ENCODE data around the gene PROX2.
A peak's percentile ranks its signal among the peaks of the same experiment; 100 is the strongest.

Gene PROX2

GRCh38 chr14:74882103-74882920, 6.4 kb upstream of the PROX2 start:
- peak overlapping the region; percentile 97 to 98 for H3K27ac ChIP-seq

DNA sequence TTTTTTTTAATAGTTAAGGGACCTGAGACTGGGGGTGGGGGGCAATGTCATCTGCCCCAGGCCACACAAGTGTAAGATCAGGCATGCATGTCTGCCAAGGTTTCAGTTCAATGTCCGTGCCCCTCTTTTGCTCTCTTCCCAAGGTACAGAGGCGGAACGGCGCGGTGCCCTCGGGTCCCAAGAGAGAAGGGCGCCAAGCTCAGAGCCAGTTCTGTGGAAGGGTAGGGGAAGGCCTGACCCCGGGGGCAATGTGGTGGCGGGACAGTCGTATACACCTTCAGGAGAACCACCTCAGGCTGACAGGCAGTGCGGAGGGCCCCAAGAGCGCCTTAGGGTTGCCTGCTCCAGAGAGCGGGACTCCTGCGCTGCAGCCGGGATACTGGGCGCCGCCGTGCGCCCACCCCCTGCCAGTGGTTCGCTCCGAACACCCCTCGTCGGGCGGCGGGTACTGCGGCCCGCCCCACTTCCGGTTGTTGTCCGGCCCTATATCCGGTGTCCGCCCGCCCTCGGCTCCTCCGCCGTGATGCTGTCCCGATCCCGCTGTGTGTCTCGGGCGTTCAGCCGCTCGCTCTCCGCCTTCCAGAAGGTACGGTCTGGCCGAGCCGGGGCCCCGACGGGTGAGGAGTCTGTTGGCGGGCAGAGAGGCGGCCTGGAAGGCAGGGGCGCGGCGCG, 5.6 kb upstream of the PROX2 start, which contains the start of gene DLST:
DLST (plus strand) TSS at position 486 of the 672 bp plus-strand sequence; CDS start at position 524, 38 bp downstream.
- H3K27ac ChIP-seq, result peak within 1 kb of the TSS; percentile 97 to 98
- TF ChIP-seq, protein P1, sequence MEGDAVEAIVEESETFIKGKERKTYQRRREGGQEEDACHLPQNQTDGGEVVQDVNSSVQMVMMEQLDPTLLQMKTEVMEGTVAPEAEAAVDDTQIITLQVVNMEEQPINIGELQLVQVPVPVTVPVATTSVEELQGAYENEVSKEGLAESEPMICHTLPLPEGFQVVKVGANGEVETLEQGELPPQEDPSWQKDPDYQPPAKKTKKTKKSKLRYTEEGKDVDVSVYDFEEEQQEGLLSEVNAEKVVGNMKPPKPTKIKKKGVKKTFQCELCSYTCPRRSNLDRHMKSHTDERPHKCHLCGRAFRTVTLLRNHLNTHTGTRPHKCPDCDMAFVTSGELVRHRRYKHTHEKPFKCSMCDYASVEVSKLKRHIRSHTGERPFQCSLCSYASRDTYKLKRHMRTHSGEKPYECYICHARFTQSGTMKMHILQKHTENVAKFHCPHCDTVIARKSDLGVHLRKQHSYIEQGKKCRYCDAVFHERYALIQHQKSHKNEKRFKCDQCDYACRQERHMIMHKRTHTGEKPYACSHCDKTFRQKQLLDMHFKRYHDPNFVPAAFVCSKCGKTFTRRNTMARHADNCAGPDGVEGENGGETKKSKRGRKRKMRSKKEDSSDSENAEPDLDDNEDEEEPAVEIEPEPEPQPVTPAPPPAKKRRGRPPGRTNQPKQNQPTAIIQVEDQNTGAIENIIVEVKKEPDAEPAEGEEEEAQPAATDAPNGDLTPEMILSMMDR (IDR thresholded peaks at IDR 0.05), result no peak
- peak within 1 kb of the TSS; percentile 92 for H3K4me3 ChIP-seq
- DNase-seq (ENCODE audit: low spot score), result peak; percentile 90

More at GRCh38 chr14:74882103-74882920, 6.4 kb upstream of the PROX2 start:
- DNase-seq (ENCODE audit: low spot score), result no peak
- peak overlapping the region; percentile 92 for H3K4me3 ChIP-seq
- TF ChIP-seq, protein P1 (IDR thresholded peaks at IDR 0.05), result no peak

DNA sequence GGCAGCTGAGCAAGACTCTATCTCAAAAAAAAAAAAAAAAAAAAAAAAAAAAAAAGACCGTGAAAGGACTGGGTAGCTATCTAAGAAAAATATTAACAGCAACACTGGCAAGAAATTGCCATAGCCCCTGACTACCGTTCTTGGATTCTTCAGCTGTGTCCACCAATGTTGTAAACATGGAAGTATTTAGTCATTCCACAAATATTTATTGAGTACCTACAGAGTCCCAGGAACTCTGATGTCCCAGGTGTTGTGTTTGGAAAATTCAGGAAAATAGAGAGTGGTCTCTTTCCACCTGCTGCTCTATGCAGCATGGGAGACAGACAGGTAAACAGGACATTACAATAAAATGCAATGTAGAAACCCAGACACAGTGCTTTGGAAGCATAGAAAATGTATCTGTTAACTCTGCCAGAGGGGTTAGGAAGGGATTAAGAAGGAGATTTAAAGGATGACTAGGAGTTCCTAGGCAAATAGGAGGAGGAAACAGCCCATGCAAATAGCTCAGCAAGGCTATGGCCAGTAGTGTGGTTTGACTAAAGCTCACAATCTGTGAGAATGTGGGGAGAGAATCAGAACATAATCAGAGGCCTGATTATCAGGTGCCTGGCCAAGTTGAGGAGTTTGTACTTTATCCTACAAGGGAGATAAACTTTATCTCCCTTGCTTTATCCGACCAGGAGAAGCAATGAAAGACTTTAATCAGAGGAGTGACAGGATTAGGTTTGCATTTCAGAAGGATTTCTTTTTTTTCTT, 3.7 kb upstream of the PROX2 start:
- Histone ChIP-seq H3K4me3 (no peak overlapping the region), H3K27ac (no peak overlapping the region)
- DNase-seq (ENCODE audit: low spot score), result no peak
- TF ChIP-seq, protein P1 (IDR thresholded peaks at IDR 0.05), result no peak

DNA sequence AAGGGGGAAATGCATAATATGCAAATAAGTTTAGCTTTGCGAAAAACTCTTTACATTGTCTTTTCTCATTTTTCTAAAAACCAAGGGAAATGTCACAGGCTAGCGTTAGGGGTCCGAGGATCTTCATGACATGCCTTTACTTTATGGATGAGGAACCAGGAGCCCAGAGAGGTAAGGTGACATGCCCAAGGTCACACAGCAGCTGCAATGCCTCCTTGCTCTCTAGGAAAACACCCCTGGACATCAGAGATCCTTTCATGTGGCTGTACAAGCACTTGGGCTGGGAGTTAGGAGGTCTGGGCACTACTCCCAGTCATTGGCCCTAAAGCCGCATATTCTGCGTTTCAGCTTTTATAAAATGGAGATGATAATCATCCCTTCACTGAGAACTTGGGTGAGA, 741 bp downstream of the PROX2 start:
- no peak for DNase-seq (ENCODE audit: low spot score)
- TF ChIP-seq, protein P1 (IDR thresholded peaks at IDR 0.05), result no peak
- H3K27ac ChIP-seq, result no peak overlapping the region

DNA sequence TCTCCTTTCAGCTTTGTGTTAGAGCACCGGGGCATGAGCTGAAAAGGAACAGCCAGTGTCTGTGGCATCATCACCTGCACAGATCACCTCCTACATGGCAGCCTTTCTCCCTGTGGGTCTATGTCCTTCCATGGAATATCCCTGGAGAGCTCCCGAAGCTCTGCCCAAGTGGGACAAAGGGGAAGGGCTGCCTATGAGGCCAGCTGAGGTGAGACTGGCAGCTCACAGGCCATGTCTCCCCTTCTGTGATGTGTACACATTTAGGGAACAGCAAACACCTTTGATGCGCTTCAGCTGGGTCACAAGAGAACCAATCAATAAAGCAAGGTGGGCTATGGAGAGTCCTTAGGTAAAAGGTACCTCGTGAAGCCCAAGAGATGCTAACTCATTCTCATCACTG, 4.1 kb downstream of the PROX2 start:
- H3K4me3 ChIP-seq, result no peak overlapping the region
- no peak overlapping the region for H3K27ac ChIP-seq
- DNase-seq (ENCODE audit: low spot score), result no peak
- TF ChIP-seq, protein P1 (IDR thresholded peaks at IDR 0.05), result no peak

More for the DNA sequence above, 741 bp downstream of the PROX2 start:
- no peak overlapping the region for H3K4me3 ChIP-seq

DNA sequence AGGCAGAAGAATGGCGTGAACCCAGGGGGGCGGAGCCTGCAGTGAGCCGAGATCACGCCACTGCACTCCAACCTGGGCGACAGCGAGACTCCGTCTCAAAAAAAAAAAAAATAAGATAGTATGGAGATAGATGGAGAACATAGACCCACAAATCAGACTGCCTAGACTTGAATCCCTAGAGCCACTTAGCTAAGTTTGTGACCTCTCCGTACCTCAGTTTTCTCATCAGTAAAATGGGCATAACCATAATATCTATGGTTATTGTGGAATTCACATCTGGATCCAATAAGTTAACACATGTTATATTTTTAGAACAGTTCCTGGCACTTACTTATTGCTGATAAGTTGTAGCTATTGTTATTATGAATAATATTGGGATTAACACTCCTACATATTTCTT, 7.2 kb downstream of the PROX2 start:
- Histone ChIP-seq H3K4me3 (no peak overlapping the region), H3K27ac (no peak overlapping the region)
- no peak for DNase-seq (ENCODE audit: low spot score)
- TF ChIP-seq, protein P1 (IDR thresholded peaks at IDR 0.05), result no peak
